ENCODE results near the gene LRRC14B.
"Not testable (repeated sequence)": the region's sequence is repeated elsewhere in the genome, so short reads cannot be mapped to it uniquely, and the experiment has no call there.

Gene LRRC14B

DNA sequence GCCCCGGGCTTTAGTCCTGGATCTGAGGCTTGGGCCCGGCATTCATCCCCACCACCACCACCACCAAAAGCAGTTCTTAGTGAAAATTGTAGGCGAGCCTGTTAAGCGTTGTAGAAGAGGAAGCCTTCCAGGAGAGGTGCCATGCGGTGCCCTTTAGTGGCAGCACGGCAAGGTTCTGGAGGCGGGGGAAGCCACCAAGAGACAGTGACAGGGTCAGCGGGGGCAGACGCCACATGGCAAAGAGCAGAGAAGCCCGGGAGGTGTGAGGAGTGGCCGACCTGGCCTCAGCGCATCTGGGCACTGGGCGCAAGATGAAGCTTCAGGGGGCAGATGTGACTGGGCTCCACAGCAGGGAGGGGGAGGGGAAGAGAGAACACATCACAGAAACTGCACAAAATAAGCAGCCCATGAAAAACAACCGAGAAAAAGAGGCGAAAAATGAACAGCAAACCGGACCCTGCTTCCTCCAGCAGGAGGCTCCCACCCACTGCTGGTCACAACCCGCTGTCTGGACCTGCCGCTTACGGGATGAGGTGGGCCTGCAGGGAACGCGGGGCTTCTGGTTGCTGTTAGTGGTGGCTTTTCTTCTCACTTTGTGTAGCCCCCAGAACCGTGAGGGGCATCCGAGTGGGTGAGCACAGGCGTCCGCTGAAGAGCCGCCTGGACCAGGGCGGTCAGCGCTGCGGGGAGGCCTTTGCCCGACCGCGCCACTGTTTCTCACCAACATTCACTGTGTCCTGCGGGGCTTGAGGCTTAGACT lies 4.3 kb downstream of the LRRC14B start:
- TF ChIP-seq, protein P1, sequence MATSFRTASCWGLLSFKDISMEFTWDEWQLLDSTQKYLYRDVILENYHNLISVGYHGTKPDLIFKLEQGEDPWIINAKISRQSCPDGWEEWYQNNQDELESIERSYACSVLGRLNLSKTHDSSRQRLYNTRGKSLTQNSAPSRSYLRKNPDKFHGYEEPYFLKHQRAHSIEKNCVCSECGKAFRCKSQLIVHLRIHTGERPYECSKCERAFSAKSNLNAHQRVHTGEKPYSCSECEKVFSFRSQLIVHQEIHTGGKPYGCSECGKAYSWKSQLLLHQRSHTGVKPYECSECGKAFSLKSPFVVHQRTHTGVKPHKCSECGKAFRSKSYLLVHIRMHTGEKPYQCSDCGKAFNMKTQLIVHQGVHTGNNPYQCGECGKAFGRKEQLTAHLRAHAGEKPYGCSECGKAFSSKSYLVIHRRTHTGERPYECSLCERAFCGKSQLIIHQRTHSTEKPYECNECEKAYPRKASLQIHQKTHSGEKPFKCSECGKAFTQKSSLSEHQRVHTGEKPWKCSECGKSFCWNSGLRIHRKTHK (tag by site-specific recombination; IDR thresholded peaks at IDR 0.05) = no peak
- TF ChIP-seq, protein P2, sequence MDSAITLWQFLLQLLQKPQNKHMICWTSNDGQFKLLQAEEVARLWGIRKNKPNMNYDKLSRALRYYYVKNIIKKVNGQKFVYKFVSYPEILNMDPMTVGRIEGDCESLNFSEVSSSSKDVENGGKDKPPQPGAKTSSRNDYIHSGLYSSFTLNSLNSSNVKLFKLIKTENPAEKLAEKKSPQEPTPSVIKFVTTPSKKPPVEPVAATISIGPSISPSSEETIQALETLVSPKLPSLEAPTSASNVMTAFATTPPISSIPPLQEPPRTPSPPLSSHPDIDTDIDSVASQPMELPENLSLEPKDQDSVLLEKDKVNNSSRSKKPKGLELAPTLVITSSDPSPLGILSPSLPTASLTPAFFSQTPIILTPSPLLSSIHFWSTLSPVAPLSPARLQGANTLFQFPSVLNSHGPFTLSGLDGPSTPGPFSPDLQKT (IDR thresholded peaks at IDR 0.05; ENCODE audit: borderline replicate concordance, low read depth, low read length) = no peak
- TF ChIP-seq, protein P3, sequence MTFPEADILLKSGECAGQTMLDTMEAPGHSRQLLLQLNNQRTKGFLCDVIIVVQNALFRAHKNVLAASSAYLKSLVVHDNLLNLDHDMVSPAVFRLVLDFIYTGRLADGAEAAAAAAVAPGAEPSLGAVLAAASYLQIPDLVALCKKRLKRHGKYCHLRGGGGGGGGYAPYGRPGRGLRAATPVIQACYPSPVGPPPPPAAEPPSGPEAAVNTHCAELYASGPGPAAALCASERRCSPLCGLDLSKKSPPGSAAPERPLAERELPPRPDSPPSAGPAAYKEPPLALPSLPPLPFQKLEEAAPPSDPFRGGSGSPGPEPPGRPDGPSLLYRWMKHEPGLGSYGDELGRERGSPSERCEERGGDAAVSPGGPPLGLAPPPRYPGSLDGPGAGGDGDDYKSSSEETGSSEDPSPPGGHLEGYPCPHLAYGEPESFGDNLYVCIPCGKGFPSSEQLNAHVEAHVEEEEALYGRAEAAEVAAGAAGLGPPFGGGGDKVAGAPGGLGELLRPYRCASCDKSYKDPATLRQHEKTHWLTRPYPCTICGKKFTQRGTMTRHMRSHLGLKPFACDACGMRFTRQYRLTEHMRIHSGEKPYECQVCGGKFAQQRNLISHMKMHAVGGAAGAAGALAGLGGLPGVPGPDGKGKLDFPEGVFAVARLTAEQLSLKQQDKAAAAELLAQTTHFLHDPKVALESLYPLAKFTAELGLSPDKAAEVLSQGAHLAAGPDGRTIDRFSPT (tag by site-specific recombination; IDR thresholded peaks at IDR 0.05) = peak; percentile 21; the same call in 1 of the 2 replicates
- TF ChIP-seq SP3 (tag by site-specific recombination; IDR thresholded peaks at IDR 0.05) = no peak
- TF ChIP-seq ZNF266 (tag by site-specific recombination; IDR thresholded peaks at IDR 0.05; ENCODE audit: low read depth) = no peak
- TF ChIP-seq, protein P4, sequence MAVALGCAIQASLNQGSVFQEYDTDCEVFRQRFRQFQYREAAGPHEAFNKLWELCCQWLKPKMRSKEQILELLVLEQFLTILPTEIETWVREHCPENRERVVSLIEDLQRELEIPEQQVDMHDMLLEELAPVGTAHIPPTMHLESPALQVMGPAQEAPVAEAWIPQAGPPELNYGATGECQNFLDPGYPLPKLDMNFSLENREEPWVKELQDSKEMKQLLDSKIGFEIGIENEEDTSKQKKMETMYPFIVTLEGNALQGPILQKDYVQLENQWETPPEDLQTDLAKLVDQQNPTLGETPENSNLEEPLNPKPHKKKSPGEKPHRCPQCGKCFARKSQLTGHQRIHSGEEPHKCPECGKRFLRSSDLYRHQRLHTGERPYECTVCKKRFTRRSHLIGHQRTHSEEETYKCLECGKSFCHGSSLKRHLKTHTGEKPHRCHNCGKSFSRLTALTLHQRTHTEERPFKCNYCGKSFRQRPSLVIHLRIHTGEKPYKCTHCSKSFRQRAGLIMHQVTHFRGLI (tag by site-specific recombination; IDR thresholded peaks at IDR 0.05) = peak; percentile 37; the same call in 1 of the 2 replicates
- TF ChIP-seq, protein P5, sequence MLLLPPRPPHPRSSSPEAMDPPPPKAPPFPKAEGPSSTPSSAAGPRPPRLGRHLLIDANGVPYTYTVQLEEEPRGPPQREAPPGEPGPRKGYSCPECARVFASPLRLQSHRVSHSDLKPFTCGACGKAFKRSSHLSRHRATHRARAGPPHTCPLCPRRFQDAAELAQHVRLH (tag by site-specific recombination; IDR thresholded peaks at IDR 0.05) = no peak
- CTCF ChIA-PET = interaction anchor here (0.5 kb wide), 1 partner anchor 1332 kb away, joined by 3 read pairs; no protein-coding TSS in a partner anchor
- no peaks in the 10 kb centered on the region for H3K9me3 ChIP-seq (ENCODE audit: control insufficient read depth, insufficient read depth, low read depth, low read length)

DNA sequence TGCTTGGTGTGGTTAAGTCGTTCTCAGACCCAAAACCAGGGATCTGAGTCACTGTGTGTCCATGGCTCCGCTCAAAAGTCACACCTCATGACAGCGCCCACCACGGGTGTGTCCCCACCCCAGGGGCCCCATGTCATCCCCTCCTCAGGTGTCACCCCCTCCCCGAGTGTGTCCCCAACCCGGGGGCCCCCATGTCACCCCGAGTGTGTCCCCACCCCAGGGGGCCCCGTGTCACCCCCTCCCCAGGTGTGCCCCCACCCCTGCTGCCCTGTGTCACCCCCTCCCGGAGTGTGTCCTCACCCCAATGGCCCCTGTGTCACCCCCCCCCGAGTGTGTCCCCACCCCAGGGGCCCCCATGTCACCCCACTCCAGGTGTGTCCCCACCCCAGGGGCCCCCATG lies 5.1 kb downstream of the LRRC14B start:
- POLR2A ChIA-PET = no interaction called here
- CTCF ChIA-PET = interaction anchor here (0.5 kb wide), 1 partner anchor 1331 kb away, joined by 3 read pairs; no protein-coding TSS in a partner anchor
- no peak overlapping the region for H3K27ac ChIP-seq (ENCODE audit: extremely low read depth, low read depth, low read length)
- H3K4me1 ChIP-seq (ENCODE audit: control insufficient read depth, insufficient read depth, low read length) = no peaks in the 10 kb centered on the region
- no peak for TF ChIP-seq ZNF776 (tag by site-specific recombination; IDR thresholded peaks at IDR 0.05; ENCODE audit: borderline replicate concordance)
- no peak for TF ChIP-seq WT1 (tag by site-specific recombination; IDR thresholded peaks at IDR 0.05)
- no peak for TF ChIP-seq HOXD13 (CRISPR knock-in tag; IDR thresholded peaks at IDR 0.05; ENCODE audit: borderline replicate concordance)
- no peak for TF ChIP-seq YY1 (tag by site-specific recombination; IDR thresholded peaks at IDR 0.05)
- TF ChIP-seq RBAK (tag by site-specific recombination; IDR thresholded peaks at IDR 0.05) = no peak
- TF ChIP-seq, protein P1 (tag by site-specific recombination; IDR thresholded peaks at IDR 0.05) = no peak
- no peak for TF ChIP-seq ZSCAN30 (tag by site-specific recombination; IDR thresholded peaks at IDR 0.05)
- H3K9me3 ChIP-seq (ENCODE audit: control insufficient read depth, insufficient read depth, low read depth, low read length) = no peaks in the 10 kb centered on the region
- no peak overlapping the region for H3K4me3 ChIP-seq (ENCODE audit: low read depth, low read length)
- H3K36me3 ChIP-seq (ENCODE audit: control insufficient read depth in 2 of 2, insufficient read depth in 1 of 2, low read length in 2 of 2) = no peaks in the 10 kb centered on the region

More for the DNA sequence above, 4.3 kb downstream of the LRRC14B start:
- Histone ChIP-seq H3K4me1 (ENCODE audit: control insufficient read depth, insufficient read depth, low read length) (no peaks in the 10 kb centered on the region), H3K27ac (ENCODE audit: extremely low read depth, low read depth, low read length) (no peak overlapping the region), H3K36me3 (ENCODE audit: control insufficient read depth in 2 of 2, insufficient read depth in 1 of 2, low read length in 2 of 2) (no peaks in the 10 kb centered on the region), H3K4me3 (ENCODE audit: low read depth, low read length) (no peak overlapping the region)
- POLR2A ChIA-PET = interaction anchor here (1.4 kb wide), 1 partner anchor 23 kb away, joined by 4 read pairs; the partner anchor contains the start of genes CCDC127 and SDHA

DNA sequence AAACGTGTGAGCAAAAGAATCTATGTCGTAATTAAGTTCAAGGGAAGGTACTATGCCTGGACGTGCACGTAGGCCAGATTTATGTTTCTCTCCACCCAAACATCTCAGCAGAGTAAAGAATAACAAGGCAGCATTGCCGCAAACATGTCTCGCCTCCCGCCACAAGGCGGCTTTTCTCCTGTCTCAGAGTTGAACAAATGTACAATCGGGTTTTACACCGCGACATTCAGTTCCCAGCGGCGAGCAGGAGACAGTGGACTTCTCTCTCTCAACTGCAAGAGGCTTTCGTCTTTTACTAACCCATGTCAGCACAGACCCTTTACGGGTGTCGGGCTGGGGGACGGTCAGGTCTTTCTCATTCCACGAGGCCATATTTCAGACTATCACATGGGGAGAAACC lies 5.7 kb downstream of the LRRC14B start:
- CTCF ChIA-PET; H3K4me3 ChIP-seq (ENCODE audit: low read depth, low read length); H3K27ac ChIP-seq (ENCODE audit: extremely low read depth, low read depth, low read length); H3K4me1 ChIP-seq (ENCODE audit: control insufficient read depth, insufficient read depth, low read length); POLR2A ChIA-PET; H3K36me3 ChIP-seq (ENCODE audit: control insufficient read depth in 2 of 2, insufficient read depth in 1 of 2, low read length in 2 of 2); H3K9me3 ChIP-seq (ENCODE audit: control insufficient read depth, insufficient read depth, low read depth, low read length): not testable (repeated sequence)
